ENCODE data around the gene BHLHE40.
"Not testable (repeated sequence)": the region's sequence is repeated elsewhere in the genome, so short reads cannot be mapped to it uniquely, and the experiment has no call there.

Gene BHLHE40

GRCh38 chr3:4963669-4964570 lies 15.3 kb upstream of the BHLHE40 start:
- no peak for DNase-seq

DNA sequence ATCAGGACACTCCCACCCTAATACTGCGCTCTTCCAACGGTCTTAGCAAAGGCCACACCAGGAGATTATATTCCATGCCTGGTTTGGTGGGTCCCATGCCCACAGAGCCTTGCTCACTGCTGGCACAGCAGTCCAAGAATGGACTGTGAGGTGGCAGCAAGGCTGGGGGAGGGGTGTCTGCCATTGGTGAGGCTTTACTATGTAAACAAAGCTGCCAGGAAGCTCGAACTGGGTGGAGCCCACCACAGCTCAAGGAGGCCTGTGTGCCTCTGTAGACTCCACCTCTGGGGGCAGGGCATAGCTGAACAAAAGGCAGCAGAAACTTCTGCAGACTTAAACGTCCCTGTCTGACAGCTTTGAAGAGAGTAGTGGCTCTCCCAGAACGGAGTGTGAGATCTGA lies 13.2 kb upstream of the BHLHE40 start:
- DNase-seq = peak; percentile 45 to 52

GRCh38 chr3:4967683-4968082 lies 11.6 kb upstream of the BHLHE40 start:
- DNase-seq = not testable (repeated sequence)

GRCh38 chr3:4971437-4971836 lies 7.8 kb upstream of the BHLHE40 start:
- not testable (repeated sequence) for DNase-seq

- DNase-seq = no peak
Measured at GRCh38 chr3:4971838-4972237, 7.4 kb upstream of the BHLHE40 start.

GRCh38 chr3:4972652-4973643 lies 6.3 kb upstream of the BHLHE40 start:
- DNase-seq = peak in 1 of 2 donors; percentile 7

GRCh38 chr3:4974154-4974553 lies 5.1 kb upstream of the BHLHE40 start:
- DNase-seq = no peak

GRCh38 chr3:4976109-4976508 lies 3.1 kb upstream of the BHLHE40 start:
- DNase-seq = peak; percentile 69 to 71

- DNase-seq = peak; percentile 84 to 86
Measured at GRCh38 chr3:4977001-4977852, 2.0 kb upstream of the BHLHE40 start.

- DNase-seq = peak in 1 of 2 donors; percentile 71
Measured at GRCh38 chr3:4977853-4978203, 1.4 kb upstream of the BHLHE40 start.

GRCh38 chr3:4978204-4978965 lies 852 bp upstream of the BHLHE40 start:
- peak; percentile 85 to 90 for DNase-seq

- peak; percentile 93 to 95 for DNase-seq
Measured at GRCh38 chr3:4978966-4979427, 240 bp upstream of the BHLHE40 start.

GRCh38 chr3:4980229-4981203 lies 1.3 kb downstream of the BHLHE40 start:
- DNase-seq = peak; percentile 90 to 91

- DNase-seq = peak in 1 of 2 donors; percentile 27
Measured at GRCh38 chr3:4981294-4981664, 2.0 kb downstream of the BHLHE40 start.

DNA sequence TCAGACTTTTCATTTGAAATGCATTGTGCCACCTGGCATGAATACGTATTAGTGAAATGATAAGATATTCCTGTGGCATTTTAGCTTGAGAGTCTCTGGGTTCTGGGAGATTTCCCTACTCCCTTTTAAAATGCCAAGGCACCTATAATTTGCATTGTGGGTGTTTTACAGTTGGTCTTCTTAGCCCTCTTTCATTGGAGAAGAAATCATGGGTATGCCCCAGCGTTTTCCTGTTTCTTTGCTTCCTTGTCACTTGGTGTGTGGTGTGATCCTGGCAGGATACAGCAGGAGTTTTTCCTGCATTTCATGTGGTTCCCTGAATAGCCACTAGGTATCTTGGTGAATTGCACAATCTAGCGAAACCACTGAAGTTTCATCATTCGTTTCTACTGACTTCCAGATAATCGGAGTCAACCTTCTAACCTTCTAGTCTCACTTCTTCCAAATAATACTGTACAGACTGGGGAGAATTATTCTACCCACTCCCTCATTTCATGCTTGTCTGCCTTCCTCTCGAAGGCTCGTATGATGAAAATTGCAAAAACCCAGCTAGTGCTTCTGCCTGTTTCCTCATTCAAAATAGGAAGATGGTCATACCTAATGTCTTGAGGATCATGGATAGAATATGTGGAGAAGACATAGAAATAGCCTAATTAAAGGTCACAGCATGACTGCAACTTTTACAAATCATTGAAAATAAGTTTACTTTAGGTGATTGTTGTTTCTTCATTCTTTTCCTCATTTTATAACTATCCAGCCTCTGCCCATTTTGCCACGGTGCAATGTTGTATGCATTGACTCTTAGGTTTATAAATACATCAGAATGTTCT lies 2.6 kb downstream of the BHLHE40 start:
- DNase-seq = peak; percentile 32 to 48

- DNase-seq = no peak
Measured at GRCh38 chr3:4982773-4983738, 3.8 kb downstream of the BHLHE40 start.

- DNase-seq = peak; percentile 87 to 90
Measured at GRCh38 chr3:4983739-4984510, 4.7 kb downstream of the BHLHE40 start.
